Measurements from ENCODE around the gene MRPL12. TPM values are rescaled to one million over a fixed set of nuclear protein-coding genes. Genes with fewer than 3 reads are reported as not detected.
A peak's percentile ranks its signal among the peaks of the same experiment; 100 is the strongest.

The MRPL12 gene
- total and polyA plus RNA-seq, 2 of the 13 experiments (the other 11 are each of a cell fraction or from before 2014, with no cell fraction given): 39.1 to 94.1 TPM

DNA sequence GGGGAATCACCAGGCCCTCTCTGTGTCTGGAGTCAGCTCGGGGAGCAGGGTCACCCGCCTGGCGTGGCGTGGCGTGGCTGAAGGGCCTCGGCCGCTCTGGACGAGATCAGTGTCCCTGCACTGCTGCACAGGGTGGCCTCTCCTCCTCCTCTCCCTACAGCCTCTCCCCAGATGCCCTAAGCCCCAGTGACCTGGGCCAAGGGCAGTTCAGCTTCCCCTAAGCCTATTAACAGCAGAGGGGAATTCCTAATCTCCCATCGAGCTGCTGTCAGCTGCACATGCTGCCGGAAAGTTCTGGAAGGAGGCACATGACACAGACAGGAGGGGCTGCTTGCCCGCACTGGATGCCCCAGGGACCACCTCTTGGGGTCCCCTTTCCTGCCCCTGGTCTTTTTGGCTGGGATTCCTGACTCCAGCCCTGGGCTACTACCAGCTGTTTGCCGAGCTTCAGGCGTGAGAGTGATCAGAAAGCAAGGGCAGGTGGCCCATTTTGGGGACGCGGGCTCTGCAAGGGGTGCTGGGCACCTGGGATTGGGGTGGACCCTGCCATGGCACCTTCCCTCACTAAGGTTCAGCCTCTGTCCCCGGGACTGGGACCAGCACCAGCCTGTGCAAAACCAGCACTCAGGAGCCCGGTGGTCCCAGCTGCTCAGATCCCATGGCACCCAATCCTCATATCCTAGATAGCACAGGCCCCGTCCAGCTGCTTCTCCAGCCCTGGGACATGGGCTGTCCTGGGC is 47.6 kb upstream of the MRPL12 start (continued):
- 0 out of 2 replicates have a peak, but pooled peaks have one; percentile 73 for TF ChIP-seq ZNF501 (CRISPR knock-in tag; IDR thresholded peaks at IDR 0.05)
- TF ChIP-seq ZNF766 (CRISPR knock-in tag; IDR thresholded peaks at IDR 0.05; ENCODE audit: borderline replicate concordance): peak; percentile 76; the same call in 1 of the 2 replicates
- no peak for TF ChIP-seq CBX5 (CRISPR knock-in tag; IDR thresholded peaks at IDR 0.05; ENCODE audit: borderline replicate concordance)
- TF ChIP-seq, protein P1, sequence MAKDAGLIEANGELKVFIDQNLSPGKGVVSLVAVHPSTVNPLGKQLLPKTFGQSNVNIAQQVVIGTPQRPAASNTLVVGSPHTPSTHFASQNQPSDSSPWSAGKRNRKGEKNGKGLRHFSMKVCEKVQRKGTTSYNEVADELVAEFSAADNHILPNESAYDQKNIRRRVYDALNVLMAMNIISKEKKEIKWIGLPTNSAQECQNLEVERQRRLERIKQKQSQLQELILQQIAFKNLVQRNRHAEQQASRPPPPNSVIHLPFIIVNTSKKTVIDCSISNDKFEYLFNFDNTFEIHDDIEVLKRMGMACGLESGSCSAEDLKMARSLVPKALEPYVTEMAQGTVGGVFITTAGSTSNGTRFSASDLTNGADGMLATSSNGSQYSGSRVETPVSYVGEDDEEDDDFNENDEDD (CRISPR knock-in tag; IDR thresholded peaks at IDR 0.05; ENCODE audit: borderline replicate concordance): peak; percentile 58; the same call in 1 of the 2 replicates
- TF ChIP-seq ZNF792 (CRISPR knock-in tag; IDR thresholded peaks at IDR 0.05): no peak
- peak; percentile 55; the same call in 1 of the 2 replicates for TF ChIP-seq ZBTB42 (CRISPR knock-in tag; IDR thresholded peaks at IDR 0.05)
- TF ChIP-seq SAP130 (CRISPR knock-in tag; IDR thresholded peaks at IDR 0.05; ENCODE audit: low read depth): peak; percentile 67
- TF ChIP-seq, protein P2, sequence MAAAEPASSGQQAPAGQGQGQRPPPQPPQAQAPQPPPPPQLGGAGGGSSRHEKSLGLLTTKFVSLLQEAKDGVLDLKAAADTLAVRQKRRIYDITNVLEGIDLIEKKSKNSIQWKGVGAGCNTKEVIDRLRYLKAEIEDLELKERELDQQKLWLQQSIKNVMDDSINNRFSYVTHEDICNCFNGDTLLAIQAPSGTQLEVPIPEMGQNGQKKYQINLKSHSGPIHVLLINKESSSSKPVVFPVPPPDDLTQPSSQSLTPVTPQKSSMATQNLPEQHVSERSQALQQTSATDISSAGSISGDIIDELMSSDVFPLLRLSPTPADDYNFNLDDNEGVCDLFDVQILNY (CRISPR knock-in tag; conservative IDR thresholded peaks at IDR 0.05): no peak
- no peak for TF ChIP-seq TBP (CRISPR knock-in tag; IDR thresholded peaks at IDR 0.05)
- TF ChIP-seq, protein P3, sequence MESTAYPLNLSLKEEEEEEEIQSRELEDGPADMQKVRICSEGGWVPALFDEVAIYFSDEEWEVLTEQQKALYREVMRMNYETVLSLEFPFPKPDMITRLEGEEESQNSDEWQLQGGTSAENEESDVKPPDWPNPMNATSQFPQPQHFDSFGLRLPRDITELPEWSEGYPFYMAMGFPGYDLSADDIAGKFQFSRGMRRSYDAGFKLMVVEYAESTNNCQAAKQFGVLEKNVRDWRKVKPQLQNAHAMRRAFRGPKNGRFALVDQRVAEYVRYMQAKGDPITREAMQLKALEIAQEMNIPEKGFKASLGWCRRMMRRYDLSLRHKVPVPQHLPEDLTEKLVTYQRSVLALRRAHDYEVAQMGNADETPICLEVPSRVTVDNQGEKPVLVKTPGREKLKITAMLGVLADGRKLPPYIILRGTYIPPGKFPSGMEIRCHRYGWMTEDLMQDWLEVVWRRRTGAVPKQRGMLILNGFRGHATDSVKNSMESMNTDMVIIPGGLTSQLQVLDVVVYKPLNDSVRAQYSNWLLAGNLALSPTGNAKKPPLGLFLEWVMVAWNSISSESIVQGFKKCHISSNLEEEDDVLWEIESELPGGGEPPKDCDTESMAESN (CRISPR knock-in tag; conservative IDR thresholded peaks at IDR 0.05): no peak
- TF ChIP-seq, protein P4, sequence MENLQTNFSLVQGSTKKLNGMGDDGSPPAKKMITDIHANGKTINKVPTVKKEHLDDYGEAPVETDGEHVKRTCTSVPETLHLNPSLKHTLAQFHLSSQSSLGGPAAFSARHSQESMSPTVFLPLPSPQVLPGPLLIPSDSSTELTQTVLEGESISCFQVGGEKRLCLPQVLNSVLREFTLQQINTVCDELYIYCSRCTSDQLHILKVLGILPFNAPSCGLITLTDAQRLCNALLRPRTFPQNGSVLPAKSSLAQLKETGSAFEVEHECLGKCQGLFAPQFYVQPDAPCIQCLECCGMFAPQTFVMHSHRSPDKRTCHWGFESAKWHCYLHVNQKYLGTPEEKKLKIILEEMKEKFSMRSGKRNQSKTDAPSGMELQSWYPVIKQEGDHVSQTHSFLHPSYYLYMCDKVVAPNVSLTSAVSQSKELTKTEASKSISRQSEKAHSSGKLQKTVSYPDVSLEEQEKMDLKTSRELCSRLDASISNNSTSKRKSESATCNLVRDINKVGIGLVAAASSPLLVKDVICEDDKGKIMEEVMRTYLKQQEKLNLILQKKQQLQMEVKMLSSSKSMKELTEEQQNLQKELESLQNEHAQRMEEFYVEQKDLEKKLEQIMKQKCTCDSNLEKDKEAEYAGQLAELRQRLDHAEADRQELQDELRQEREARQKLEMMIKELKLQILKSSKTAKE (CRISPR knock-in tag; IDR thresholded peaks at IDR 0.05; ENCODE audit: borderline replicate concordance): no peak; the same call in 1 of the 2 replicates
- TF ChIP-seq, protein P5, sequence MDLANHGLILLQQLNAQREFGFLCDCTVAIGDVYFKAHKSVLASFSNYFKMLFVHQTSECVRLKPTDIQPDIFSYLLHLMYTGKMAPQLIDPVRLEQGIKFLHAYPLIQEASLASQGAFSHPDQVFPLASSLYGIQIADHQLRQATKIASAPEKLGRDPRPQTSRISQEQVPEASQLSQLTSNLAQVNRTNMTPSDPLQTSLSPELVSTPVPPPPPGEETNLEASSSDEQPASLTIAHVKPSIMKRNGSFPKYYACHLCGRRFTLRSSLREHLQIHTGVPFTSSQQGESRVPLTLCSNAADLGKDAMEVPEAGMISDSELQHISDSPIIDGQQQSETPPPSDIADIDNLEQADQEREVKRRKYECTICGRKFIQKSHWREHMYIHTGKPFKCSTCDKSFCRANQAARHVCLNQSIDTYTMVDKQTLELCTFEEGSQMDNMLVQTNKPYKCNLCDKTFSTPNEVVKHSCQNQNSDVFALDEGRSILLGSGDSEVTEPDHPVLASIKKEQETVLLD (CRISPR knock-in tag; IDR thresholded peaks at IDR 0.05; ENCODE audit: low read depth): no peak
- TF ChIP-seq SETDB1 (CRISPR knock-in tag; IDR thresholded peaks at IDR 0.05; ENCODE audit: borderline replicate concordance): no peak
- 0 out of 2 replicates have a peak, but pooled peaks have one; percentile 6 for TF ChIP-seq DNMT1 (CRISPR knock-in tag; IDR thresholded peaks at IDR 0.05)
- TF ChIP-seq ZNF441 (CRISPR knock-in tag; IDR thresholded peaks at IDR 0.05; ENCODE audit: borderline replicate concordance): peak; percentile 47; the same call in 1 of the 2 replicates
- no peak for TF ChIP-seq ATF7-NPFF (CRISPR knock-in tag; IDR thresholded peaks at IDR 0.05; ENCODE audit: low read depth)
- TF ChIP-seq ZNF562 (CRISPR knock-in tag; IDR thresholded peaks at IDR 0.05; ENCODE audit: borderline replicate concordance): no peak
- TF ChIP-seq MTA1 (CRISPR knock-in tag; IDR thresholded peaks at IDR 0.05; ENCODE audit: borderline replicate concordance): peak; percentile 62; the same call in 1 of the 2 replicates
- TF ChIP-seq SATB2 (CRISPR knock-in tag; IDR thresholded peaks at IDR 0.05): no peak
- TF ChIP-seq HOXA3 (CRISPR knock-in tag; IDR thresholded peaks at IDR 0.05): peak; percentile 51; the same call in 1 of the 2 replicates
- no peak for TF ChIP-seq CCDC6 (CRISPR knock-in tag; IDR thresholded peaks at IDR 0.05)

Measured in HepG2 (cell line).